Glutamatergic neuron (in vitro differentiated cells): ENCODE data around the gene FFAR1. TPM values are rescaled to one million over a fixed set of nuclear protein-coding genes. Genes with fewer than 3 reads are reported as not detected.

Source experiments
- DNase-seq: peaks from one replicate; pipeline ENCODE4 v3.0.0; 2022
- H3K27ac Mint-ChIP-seq: one replicate; pipeline ENCODE4 v1.8.0; 2020; ENCODE audit warnings: mild to moderate bottlenecking, mixed read lengths, inconsistent platforms; ENCODE audit not compliant: unreplicated experiment
- H3K27me3 Mint-ChIP-seq: one replicate; pipeline ENCODE4 v1.8.0; 2020; ENCODE audit warnings: mild to moderate bottlenecking, moderate library complexity, mixed read lengths, inconsistent platforms; ENCODE audit not compliant: unreplicated experiment
- H3K36me3 Mint-ChIP-seq: one replicate; pipeline ENCODE4 v1.8.0; 2020; ENCODE audit warnings: mild to moderate bottlenecking, mixed read lengths, inconsistent platforms; ENCODE audit not compliant: unreplicated experiment
- H3K4me1 Mint-ChIP-seq: one replicate; pipeline ENCODE4 v1.8.0; 2020; ENCODE audit warnings: mild to moderate bottlenecking, low read depth, mixed read lengths, inconsistent platforms; ENCODE audit not compliant: unreplicated experiment
- H3K4me3 Mint-ChIP-seq: one replicate; pipeline ENCODE4 v1.8.0; 2020; ENCODE audit warnings: mild to moderate bottlenecking, mixed read lengths, inconsistent platforms; ENCODE audit not compliant: unreplicated experiment
- H3K9me3 Mint-ChIP-seq: one replicate; pipeline ENCODE4 v1.8.0; 2020; ENCODE audit warnings: mild to moderate bottlenecking, moderate library complexity, mixed read lengths, inconsistent platforms; ENCODE audit not compliant: unreplicated experiment
- CTCF ChIP-seq: fragments of 200-600 bp; sonication (generic); IDR thresholded peaks from one replicate; pipeline ENCODE4 v1.5.0; 2021; ENCODE audit not compliant: partially characterized antibody, unreplicated experiment
- total RNA-seq: library from RNA; stranded (reverse); fragmentation: NEBNext Ultra II Directional; extraction: Animal tissue kit (Norgen Biotek cat#: 25700); gene quantifications from one replicate; pipeline ENCODE4 v1.2.1, GENCODE V29; 2021; ENCODE audit not compliant: unreplicated experiment

Gene FFAR1
- total RNA-seq, 1 donor from 2014 or later, result not detected

- DNase-seq, result no peak
- TF ChIP-seq CTCF, result no peak
- no peak overlapping the region for H3K27ac Mint-ChIP-seq
- H3K4me3 Mint-ChIP-seq, result no peak overlapping the region
- H3K9me3 Mint-ChIP-seq, result peaks cover 5% of the 10 kb centered on the region
- peaks cover 4% of the 10 kb centered on the region for H3K27me3 Mint-ChIP-seq
- peaks cover 4% of the 10 kb centered on the region for H3K36me3 Mint-ChIP-seq
- H3K4me1 Mint-ChIP-seq, result no peaks in the 10 kb centered on the region
Measured at GRCh38 chr19:35305181-35305580, 42.5 kb upstream of the FFAR1 start.

- Mint-ChIP-seq H3K27me3 (peaks cover 4% of the 10 kb centered on the region), H3K4me3 (no peak overlapping the region), H3K4me1 (no peaks in the 10 kb centered on the region), H3K9me3 (peaks cover 3% of the 10 kb centered on the region), H3K27ac (no peak overlapping the region), H3K36me3 (peaks cover 4% of the 10 kb centered on the region)
- TF ChIP-seq CTCF, result peak; percentile 13
- DNase-seq, result no peak
Measured at GRCh38 chr19:35306473-35307246, 41.0 kb upstream of the FFAR1 start.

GRCh38 chr19:35307931-35308330 lies 39.8 kb upstream of the FFAR1 start:
- H3K9me3 Mint-ChIP-seq, result peaks cover 2% of the 10 kb centered on the region
- H3K36me3 Mint-ChIP-seq, result no peaks in the 10 kb centered on the region
- no peak for DNase-seq
- H3K4me1 Mint-ChIP-seq, result no peaks in the 10 kb centered on the region
- TF ChIP-seq CTCF, result no peak
- no peak overlapping the region for H3K4me3 Mint-ChIP-seq
- H3K27me3 Mint-ChIP-seq, result peaks cover 2% of the 10 kb centered on the region
- H3K27ac Mint-ChIP-seq, result no peak overlapping the region

GRCh38 chr19:35308910-35309309 lies 38.8 kb upstream of the FFAR1 start:
- Mint-ChIP-seq H3K27ac (no peak overlapping the region), H3K4me3 (no peak overlapping the region), H3K27me3 (peaks cover 2% of the 10 kb centered on the region), H3K4me1 (no peaks in the 10 kb centered on the region), H3K9me3 (peaks cover 2% of the 10 kb centered on the region), H3K36me3 (no peaks in the 10 kb centered on the region)
- no peak for DNase-seq
- TF ChIP-seq CTCF, result no peak

GRCh38 chr19:35309481-35310279 lies 38.0 kb upstream of the FFAR1 start:
- Mint-ChIP-seq H3K9me3 (peaks cover 2% of the 10 kb centered on the region), H3K27ac (no peak overlapping the region), H3K27me3 (peaks cover 8% of the 10 kb centered on the region), H3K36me3 (no peaks in the 10 kb centered on the region), H3K4me3 (no peak overlapping the region), H3K4me1 (no peaks in the 10 kb centered on the region)
- DNase-seq, result no peak
- TF ChIP-seq CTCF, result no peak
